ENCODE results near the gene HLF.

DNA sequence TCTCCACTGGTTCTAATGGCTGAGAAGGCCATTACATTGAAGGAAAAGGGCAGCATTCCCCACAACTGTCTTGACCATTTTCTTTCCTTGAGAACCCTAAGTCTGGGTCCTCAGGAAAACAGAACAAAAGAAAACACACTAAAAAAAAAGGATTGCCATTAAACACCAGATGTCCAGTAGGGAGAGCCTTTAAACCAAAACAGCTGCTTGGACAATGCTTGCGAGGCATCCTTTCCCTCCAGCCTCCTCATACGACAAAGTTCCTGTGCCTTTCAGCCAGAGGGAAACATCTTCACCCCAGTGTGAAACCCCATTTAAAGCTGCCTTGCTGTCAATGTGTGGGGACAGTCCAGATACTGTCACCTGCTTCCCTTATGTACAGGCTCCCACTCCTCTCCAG is 82.6 kb downstream of the HLF start:
- TF ChIP-seq POLR2A (IDR thresholded peaks at IDR 0.05) = no peak
- TF ChIP-seq, protein P1, sequence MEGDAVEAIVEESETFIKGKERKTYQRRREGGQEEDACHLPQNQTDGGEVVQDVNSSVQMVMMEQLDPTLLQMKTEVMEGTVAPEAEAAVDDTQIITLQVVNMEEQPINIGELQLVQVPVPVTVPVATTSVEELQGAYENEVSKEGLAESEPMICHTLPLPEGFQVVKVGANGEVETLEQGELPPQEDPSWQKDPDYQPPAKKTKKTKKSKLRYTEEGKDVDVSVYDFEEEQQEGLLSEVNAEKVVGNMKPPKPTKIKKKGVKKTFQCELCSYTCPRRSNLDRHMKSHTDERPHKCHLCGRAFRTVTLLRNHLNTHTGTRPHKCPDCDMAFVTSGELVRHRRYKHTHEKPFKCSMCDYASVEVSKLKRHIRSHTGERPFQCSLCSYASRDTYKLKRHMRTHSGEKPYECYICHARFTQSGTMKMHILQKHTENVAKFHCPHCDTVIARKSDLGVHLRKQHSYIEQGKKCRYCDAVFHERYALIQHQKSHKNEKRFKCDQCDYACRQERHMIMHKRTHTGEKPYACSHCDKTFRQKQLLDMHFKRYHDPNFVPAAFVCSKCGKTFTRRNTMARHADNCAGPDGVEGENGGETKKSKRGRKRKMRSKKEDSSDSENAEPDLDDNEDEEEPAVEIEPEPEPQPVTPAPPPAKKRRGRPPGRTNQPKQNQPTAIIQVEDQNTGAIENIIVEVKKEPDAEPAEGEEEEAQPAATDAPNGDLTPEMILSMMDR (IDR thresholded peaks at IDR 0.05 in 4 of 5, conservative IDR thresholded peaks at IDR 0.05 in 1 of 5) = no peak

All from gastrocnemius medialis (tissue), 4 donors.